OCI-LY7 (cell line): ENCODE results near the gene DNMBP. TPM values are rescaled to one million over a fixed set of nuclear protein-coding genes. Genes with fewer than 3 reads are reported as not detected.

Experiments used
- BruUV-seq: library from RNA; stranded (reverse); fragments of 400-500 nt; replicated peaks from 2 replicates; lab custom pipeline; 2021; lab: Mats Ljungman, UMichigan
- CTCF ChIA-PET: fragments of 300-600 bp; sonication (Branson Sonifier 250); formaldehyde crosslinking; loops from one replicate; lab custom pipeline; 2022; ENCODE audit warnings: antibody characterized with exemption; ENCODE audit not compliant: unreplicated experiment; lab: Charles Lee
- POLR2A ChIA-PET: fragments of 300-600 bp; sonication (Branson Sonifier 250); formaldehyde crosslinking; loops from one replicate; lab custom pipeline; 2022; ENCODE audit warnings: antibody characterized with exemption; lab: Charles Lee
- DNase-seq: peaks from one replicate; pipeline ENCODE4 v3.0.0-alpha.2; 2015; ENCODE audit warnings: low spot score
- H2AFZ ChIP-seq: fragments of 200-600 bp; sonication (generic), shearing (Covaris generic); 2 replicates; pipeline ENCODE4 v1.6.1; 2014; ENCODE audit warnings: mild to moderate bottlenecking, antibody characterized with exemption, low read length, moderate library complexity
- H3K27ac ChIP-seq: fragments of 200-600 bp; sonication (generic); 2 replicates; pipeline ENCODE4 v1.5.1; 2014; ENCODE audit warnings: mixed run types, low read depth, mild to moderate bottlenecking, moderate library complexity, low read length, inconsistent platforms; ENCODE audit not compliant: poor library complexity, severe bottlenecking
- H3K36me3 ChIP-seq: fragments of 200-600 bp; sonication (generic); 2 replicates; pipeline ENCODE4 v1.6.1; 2014; ENCODE audit warnings: mild to moderate bottlenecking, antibody characterized with exemption, low read length, moderate library complexity, mixed read lengths; ENCODE audit not compliant: insufficient read depth
- H3K4me1 ChIP-seq: fragments of 200-600 bp; sonication (generic); 2 replicates; pipeline ENCODE4 v1.5.1; 2014; ENCODE audit warnings: mild to moderate bottlenecking, low read length; ENCODE audit not compliant: insufficient read depth, poor library complexity, severe bottlenecking
- H3K4me2 ChIP-seq: fragments of 200-600 bp; sonication (generic); 2 replicates; pipeline ENCODE4 v1.6.1; 2014; ENCODE audit warnings: mild to moderate bottlenecking, low read length
- H3K4me3 ChIP-seq: fragments of 200-600 bp; sonication (generic); 2 replicates; pipeline ENCODE4 v1.5.1; 2014; ENCODE audit warnings: mild to moderate bottlenecking, low read depth, low read length; ENCODE audit not compliant: poor library complexity, severe bottlenecking
- H3K79me2 ChIP-seq: fragments of 200-600 bp; sonication (generic); 2 replicates; pipeline ENCODE4 v1.6.1; 2016; ENCODE audit warnings: low read depth, mild to moderate bottlenecking, low read length, moderate library complexity, mixed read lengths; ENCODE audit not compliant: insufficient read depth
- H3K9me2 ChIP-seq: fragments of 200-600 bp; sonication (generic); 2 replicates; pipeline ENCODE4 v1.6.1; 2016; ENCODE audit warnings: mild to moderate bottlenecking, low read length, mixed read lengths; ENCODE audit not compliant: insufficient read depth
- H3K9me3 ChIP-seq: fragments of 200-600 bp; sonication (generic); 2 replicates; pipeline ENCODE4 v1.6.1; 2014; ENCODE audit warnings: mild to moderate bottlenecking, mixed run types, low read length, mixed read lengths
- H4K20me1 ChIP-seq: fragments of 200-600 bp; sonication (generic); 2 replicates; pipeline ENCODE4 v1.6.1; 2014; ENCODE audit warnings: mild to moderate bottlenecking, antibody characterized with exemption, low read length, moderate library complexity, mixed read lengths; ENCODE audit not compliant: insufficient read depth
- CTCF ChIP-seq: fragments of 200-600 bp; sonication (generic); conservative IDR thresholded peaks from 2 replicates; pipeline ENCODE4 v1.5.1; 2014; ENCODE audit warnings: mild to moderate bottlenecking, antibody characterized with exemption, low read length, moderate library complexity, mixed read lengths
- EZH2phosphoT487 ChIP-seq: fragments of 200-600 bp; sonication (generic); IDR thresholded peaks from 2 replicates; pipeline ENCODE4 v1.6.1; 2018; ENCODE audit warnings: low read depth, borderline replicate concordance, mild to moderate bottlenecking, mixed run types, antibody characterized with exemption, low read length, moderate library complexity, mixed read lengths
- intact Hi-C: fragments of 100-400 bp; cut with micrococcal nuclease; formaldehyde crosslinking; loops from one replicate; pipeline ENCODE4 v1.10.0; 2022; ENCODE audit not compliant: unreplicated experiment
- total RNA-seq, 2 experiments: library from RNA; depleted of rRNA in 1 of 2; stranded (reverse); fragments of >200 nt in 1 of 2; shearing (Covaris generic) in 1 of 2; gene quantifications; 2 replicates each; pipeline ENCODE4 v1.2.3, GENCODE V29; 2014 to 2022

Gene DNMBP
- total RNA-seq, 2 experiments from 2014 or later, result 27.0 to 36.2 TPM

GRCh38 chr10:100004805-100005510, 4.8 kb downstream of the DNMBP start:
- H3K27ac ChIP-seq, result no peak overlapping the region
- H3K4me2 ChIP-seq, result peak overlapping the region; percentile 30; the same call in 1 of the 2 replicates
- intact Hi-C loops, result loop anchor here (5.0 kb wide), 2 partner anchors 158 to 182 kb away; partner anchors contain the start of gene ERLIN1
- H3K79me2 ChIP-seq, result peaks cover 94% of the 10 kb centered on the region
- TF ChIP-seq EZH2phosphoT487 (no peak), CTCF (no peak)
- no peak for DNase-seq
- peaks cover 51% of the 10 kb centered on the region for H3K4me1 ChIP-seq
- peaks cover 7% of the 10 kb centered on the region; the same call in 1 of the 2 replicates for H3K9me3 ChIP-seq
- POLR2A ChIA-PET, result interaction anchor here (0.6 to 4.0 kb wide), 4 partner anchors 11 to 197 kb away, joined by 3 to 20 read pairs (median 6); no protein-coding TSS in a partner anchor
- H3K4me3 ChIP-seq, result no peak overlapping the region
- peaks cover 31% of the 10 kb centered on the region for H3K36me3 ChIP-seq
- CTCF ChIA-PET, result no interaction called here
- H4K20me1 ChIP-seq, result 0 out of 2 replicates have a peak, but pooled peaks cover 4% of the 10 kb centered on the region
- no peaks in the 10 kb centered on the region for H3K9me2 ChIP-seq
- no TSS peak for BruUV-seq
- no peak overlapping the region for H2AFZ ChIP-seq

- no peaks in the 10 kb centered on the region for H3K9me2 ChIP-seq
- no peak overlapping the region for H3K4me3 ChIP-seq
- H3K4me1 ChIP-seq, result peaks cover 48% of the 10 kb centered on the region
- H3K79me2 ChIP-seq, result peaks cover 95% of the 10 kb centered on the region
- peak overlapping the region; percentile 3; the same call in 1 of the 2 replicates for H3K4me2 ChIP-seq
- no peak for TF ChIP-seq CTCF
- no peak for TF ChIP-seq EZH2phosphoT487
- peaks cover 7% of the 10 kb centered on the region; the same call in 1 of the 2 replicates for H3K9me3 ChIP-seq
- intact Hi-C loops, result no loop called here
- H4K20me1 ChIP-seq, result peaks cover 4% of the 10 kb centered on the region; the same call in 1 of the 2 replicates
- POLR2A ChIA-PET, result interaction anchor here (0.5 to 1.0 kb wide), 4 partner anchors 19 to 1357 kb away, joined by 3 to 4 read pairs (median 3); no protein-coding TSS in a partner anchor
- no peak overlapping the region for H3K27ac ChIP-seq
- H3K36me3 ChIP-seq, result peaks cover 68% of the 10 kb centered on the region
- H2AFZ ChIP-seq, result no peak overlapping the region
- no peak for DNase-seq
- CTCF ChIA-PET, result no interaction called here
- no TSS peak for BruUV-seq
Observed at GRCh38 chr10:100000109-100000644, 9.6 kb downstream of the DNMBP start.
